Measurements from ENCODE around the gene PTPRM. TPM values are rescaled to one million over a fixed set of nuclear protein-coding genes. Genes with fewer than 3 reads are reported as not detected.

The PTPRM gene
- total and polyA plus RNA-seq, 2 donors = 60.9 to 112 TPM

- no peaks in the 10 kb centered on the region for H3K4me1 ChIP-seq (ENCODE audit: insufficient read depth)
- no peak for DNase-seq (ENCODE audit: extremely low spot score)
- H3K4me3 ChIP-seq (ENCODE audit: low read depth, low read length) = no peak overlapping the region
- no peak overlapping the region for H3K27ac ChIP-seq (ENCODE audit: low read depth)
- peaks cover 2% of the 10 kb centered on the region for H3K36me3 ChIP-seq (ENCODE audit: insufficient read depth)
Measured at GRCh38 chr18:8411492-8411891, 844.4 kb downstream of the PTPRM start.

- Histone ChIP-seq H3K27ac (ENCODE audit: low read depth) (no peak overlapping the region), H3K36me3 (ENCODE audit: insufficient read depth) (peaks cover 2% of the 10 kb centered on the region), H3K4me1 (ENCODE audit: insufficient read depth) (no peaks in the 10 kb centered on the region), H3K4me3 (ENCODE audit: low read depth, low read length) (no peak overlapping the region)
- DNase-seq (ENCODE audit: extremely low spot score) = no peak
- 96% methylated on average over 8 of the region's 8 CpGs for WGBS
Measured at GRCh38 chr18:8412117-8412516, 845.0 kb downstream of the PTPRM start.

- Histone ChIP-seq H3K4me3 (ENCODE audit: low read depth, low read length) (no peak overlapping the region), H3K4me1 (ENCODE audit: insufficient read depth) (no peaks in the 10 kb centered on the region), H3K36me3 (ENCODE audit: insufficient read depth) (no peaks in the 10 kb centered on the region), H3K27ac (ENCODE audit: low read depth) (no peak overlapping the region)
- no peak for DNase-seq (ENCODE audit: extremely low spot score)
- 87% methylated on average over 2 of the region's 2 CpGs for WGBS
Measured at GRCh38 chr18:8413189-8413588, 846.1 kb downstream of the PTPRM start.

DNA sequence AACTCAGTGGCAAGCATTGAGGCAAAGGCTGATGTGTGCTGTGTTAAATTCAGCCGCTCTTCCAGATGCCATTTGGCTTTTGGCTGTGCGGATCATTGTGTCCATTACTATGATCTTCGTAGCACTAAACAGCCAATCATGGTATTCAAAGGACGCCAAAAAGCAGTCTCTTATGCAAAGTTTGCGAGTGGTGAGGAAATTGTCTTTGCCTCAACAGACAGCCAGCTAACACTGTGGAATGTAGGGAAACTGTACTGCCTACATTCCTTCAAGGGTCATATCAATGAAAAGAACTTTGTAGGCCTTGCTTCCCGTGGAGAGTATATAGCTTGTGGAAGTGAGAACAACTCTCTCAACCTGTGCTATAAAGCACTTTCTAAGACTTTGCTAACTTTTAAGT lies 846.6 kb downstream of the PTPRM start:
- no peaks in the 10 kb centered on the region for H3K4me1 ChIP-seq (ENCODE audit: insufficient read depth)
- no peak overlapping the region for H3K27ac ChIP-seq (ENCODE audit: low read depth)
- DNase-seq (ENCODE audit: extremely low spot score) = no peak
- no peak overlapping the region for H3K4me3 ChIP-seq (ENCODE audit: low read depth, low read length)
- H3K36me3 ChIP-seq (ENCODE audit: insufficient read depth) = no peaks in the 10 kb centered on the region
- WGBS = 55% methylated on average over 6 of the region's 6 CpGs

DNA sequence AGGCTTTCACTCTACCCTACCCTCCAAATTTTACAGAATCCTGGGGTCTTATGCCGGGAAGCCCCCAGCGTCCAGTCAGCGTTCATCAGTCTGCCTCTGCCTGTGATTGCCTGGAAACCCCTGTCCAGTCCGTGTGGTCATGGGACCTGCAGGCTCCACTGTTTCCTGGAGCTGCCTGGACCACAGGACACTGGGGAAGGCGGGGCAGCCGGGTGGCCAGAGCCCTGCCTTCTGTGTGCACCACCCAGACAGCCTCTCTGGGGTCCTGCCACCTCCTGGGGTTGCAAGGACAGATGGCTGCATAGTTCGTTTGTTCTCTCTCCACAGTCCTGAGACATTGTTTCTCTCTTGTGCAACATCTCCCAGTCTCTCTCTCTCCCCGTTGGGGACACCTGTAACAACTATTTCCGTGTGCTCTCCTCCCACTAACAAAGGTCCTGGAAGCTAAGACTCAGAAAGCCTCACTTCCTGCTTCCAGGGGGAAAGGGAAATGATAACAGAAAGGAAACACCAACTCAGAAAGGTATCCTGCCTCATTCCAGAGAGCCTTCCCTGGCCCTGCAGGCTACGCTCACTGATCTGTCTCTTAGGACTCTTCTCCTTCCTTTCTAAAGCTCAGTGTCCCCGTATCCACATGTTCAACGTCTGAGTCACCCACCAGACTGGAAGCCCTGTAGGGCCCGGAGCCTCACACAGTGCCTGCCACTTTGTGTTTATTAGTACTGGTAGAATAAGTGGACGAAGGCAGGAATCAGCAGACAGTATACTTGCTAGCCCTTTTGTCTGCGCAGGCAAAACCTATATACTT lies 849.3 kb downstream of the PTPRM start:
- DNase-seq (ENCODE audit: extremely low spot score) = no peak
- no peak overlapping the region for H3K27ac ChIP-seq (ENCODE audit: low read depth)
- H3K36me3 ChIP-seq (ENCODE audit: insufficient read depth) = no peaks in the 10 kb centered on the region
- 53% methylated on average over 15 of the region's 15 CpGs for whole genome bisulfite sequencing
- no peak overlapping the region for H3K4me3 ChIP-seq (ENCODE audit: low read depth, low read length)
- no peaks in the 10 kb centered on the region for H3K4me1 ChIP-seq (ENCODE audit: insufficient read depth)

GRCh38 chr18:8422391-8422790 lies 855.3 kb downstream of the PTPRM start:
- no peaks in the 10 kb centered on the region for H3K4me1 ChIP-seq (ENCODE audit: insufficient read depth)
- DNase-seq (ENCODE audit: extremely low spot score) = no peak
- 95% methylated on average over 3 of the region's 3 CpGs for WGBS

DNA sequence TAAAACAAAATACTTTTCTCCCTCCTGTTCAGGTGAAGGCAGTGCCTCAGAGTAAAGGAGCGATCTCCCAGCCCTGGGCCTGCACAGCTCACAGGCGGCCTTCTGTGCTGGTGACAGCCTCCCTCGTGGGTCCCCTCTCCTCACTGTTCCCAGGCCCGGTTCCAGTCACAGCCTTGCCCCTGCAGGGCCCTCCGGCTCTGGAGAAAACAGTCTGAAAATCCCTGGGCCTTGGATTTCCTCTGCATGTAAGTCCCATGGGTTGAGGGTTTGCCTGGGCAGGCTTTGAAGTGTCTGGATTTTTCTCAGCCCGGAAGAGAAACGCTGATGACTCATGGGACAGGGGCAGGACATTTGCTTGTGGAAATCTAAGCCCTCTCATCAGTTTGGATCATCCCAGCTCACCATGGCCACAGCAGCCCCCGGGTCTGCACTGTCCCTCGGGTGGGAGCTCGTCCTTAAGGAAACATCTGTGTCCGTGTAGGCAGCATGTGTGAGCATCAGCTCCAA lies 856.0 kb downstream of the PTPRM start:
- Histone ChIP-seq H3K27ac (ENCODE audit: low read depth) (no peak overlapping the region), H3K4me3 (ENCODE audit: low read depth, low read length) (no peak overlapping the region), H3K4me1 (ENCODE audit: insufficient read depth) (no peaks in the 10 kb centered on the region), H3K36me3 (ENCODE audit: insufficient read depth) (no peaks in the 10 kb centered on the region)
- 61% methylated on average over 11 of the region's 11 CpGs for WGBS
- no peak for DNase-seq (ENCODE audit: extremely low spot score)

More at GRCh38 chr18:8422391-8422790, 855.3 kb downstream of the PTPRM start:
- Histone ChIP-seq H3K36me3 (ENCODE audit: insufficient read depth) (no peaks in the 10 kb centered on the region), H3K27ac (ENCODE audit: low read depth) (no peak overlapping the region), H3K4me3 (ENCODE audit: low read depth, low read length) (no peak overlapping the region)

- whole genome bisulfite sequencing = 78% methylated on average over 7 of the region's 7 CpGs
- Histone ChIP-seq H3K4me1 (ENCODE audit: insufficient read depth) (no peaks in the 10 kb centered on the region), H3K36me3 (ENCODE audit: insufficient read depth) (no peaks in the 10 kb centered on the region), H3K4me3 (ENCODE audit: low read depth, low read length) (no peak overlapping the region), H3K27ac (ENCODE audit: low read depth) (no peak overlapping the region)
- no peak for DNase-seq (ENCODE audit: extremely low spot score)
Measured at GRCh38 chr18:8424481-8424880, 857.4 kb downstream of the PTPRM start.

DNA sequence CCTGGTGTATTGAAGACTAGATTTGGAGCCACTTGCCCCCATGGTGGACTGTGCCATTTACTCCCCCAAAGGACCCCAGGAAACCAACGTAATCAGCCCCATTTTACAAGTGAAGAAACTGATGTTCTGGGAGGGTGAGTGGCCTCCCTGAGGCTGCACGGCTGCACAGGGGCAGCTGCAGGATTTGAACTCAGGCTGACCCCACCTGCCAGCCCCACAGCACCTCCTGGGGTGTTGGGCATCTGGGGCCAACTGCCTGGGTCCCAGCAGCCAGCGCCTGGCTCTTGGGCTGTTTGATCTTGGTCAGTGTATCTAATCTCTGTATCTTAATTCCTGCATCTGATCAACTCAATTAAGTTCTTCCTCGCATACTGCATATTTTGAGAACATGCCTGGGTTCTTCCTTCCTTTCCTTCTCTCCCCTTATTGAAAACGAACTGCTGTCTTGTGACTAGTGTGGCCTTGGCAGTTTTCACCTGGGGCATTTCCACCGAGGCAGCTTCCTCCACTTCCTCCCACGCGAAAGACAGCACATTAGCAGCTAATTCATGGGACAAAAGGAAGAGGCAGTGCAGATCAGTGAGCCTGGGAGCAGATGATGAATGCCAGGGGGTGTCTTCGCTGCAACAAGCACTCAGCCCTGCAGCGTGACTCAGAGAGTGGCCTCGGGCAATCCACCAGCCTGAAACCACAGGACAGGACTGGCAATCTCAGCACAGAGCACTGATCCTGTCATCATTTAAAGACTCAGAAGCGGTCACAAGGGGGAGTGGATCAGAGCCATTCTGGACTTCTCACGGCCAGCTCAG lies 858.0 kb downstream of the PTPRM start:
- no peaks in the 10 kb centered on the region for H3K4me1 ChIP-seq (ENCODE audit: insufficient read depth)
- WGBS = 71% methylated on average over 13 of the region's 13 CpGs
- H3K27ac ChIP-seq (ENCODE audit: low read depth) = no peak overlapping the region
- DNase-seq (ENCODE audit: extremely low spot score) = no peak
- H3K36me3 ChIP-seq (ENCODE audit: insufficient read depth) = no peaks in the 10 kb centered on the region
- no peak overlapping the region for H3K4me3 ChIP-seq (ENCODE audit: low read depth, low read length)

GRCh38 chr18:8426401-8426800 lies 859.3 kb downstream of the PTPRM start:
- H3K4me1 ChIP-seq (ENCODE audit: insufficient read depth) = no peaks in the 10 kb centered on the region
- no peak overlapping the region for H3K27ac ChIP-seq (ENCODE audit: low read depth)
- no peak for DNase-seq (ENCODE audit: extremely low spot score)
- H3K4me3 ChIP-seq (ENCODE audit: low read depth, low read length) = no peak overlapping the region
- whole genome bisulfite sequencing = 84% methylated on average over 13 of the region's 13 CpGs
- no peaks in the 10 kb centered on the region for H3K36me3 ChIP-seq (ENCODE audit: insufficient read depth)

GRCh38 chr18:8427339-8427738 lies 860.2 kb downstream of the PTPRM start:
- H3K4me3 ChIP-seq (ENCODE audit: low read depth, low read length) = no peak overlapping the region
- no peaks in the 10 kb centered on the region for H3K36me3 ChIP-seq (ENCODE audit: insufficient read depth)
- DNase-seq (ENCODE audit: extremely low spot score) = no peak
- H3K27ac ChIP-seq (ENCODE audit: low read depth) = no peak overlapping the region
- no peaks in the 10 kb centered on the region for H3K4me1 ChIP-seq (ENCODE audit: insufficient read depth)
- WGBS = 100% methylated on average over 1 of the region's 1 CpG

GRCh38 chr18:8428951-8429350 lies 861.8 kb downstream of the PTPRM start:
- H3K4me3 ChIP-seq (ENCODE audit: low read depth, low read length) = no peak overlapping the region
- H3K36me3 ChIP-seq (ENCODE audit: insufficient read depth) = no peaks in the 10 kb centered on the region
- no peak for DNase-seq (ENCODE audit: extremely low spot score)
- 77% methylated on average over 6 of the region's 6 CpGs for WGBS
- H3K27ac ChIP-seq (ENCODE audit: low read depth) = no peak overlapping the region
- H3K4me1 ChIP-seq (ENCODE audit: insufficient read depth) = no peaks in the 10 kb centered on the region

DNA sequence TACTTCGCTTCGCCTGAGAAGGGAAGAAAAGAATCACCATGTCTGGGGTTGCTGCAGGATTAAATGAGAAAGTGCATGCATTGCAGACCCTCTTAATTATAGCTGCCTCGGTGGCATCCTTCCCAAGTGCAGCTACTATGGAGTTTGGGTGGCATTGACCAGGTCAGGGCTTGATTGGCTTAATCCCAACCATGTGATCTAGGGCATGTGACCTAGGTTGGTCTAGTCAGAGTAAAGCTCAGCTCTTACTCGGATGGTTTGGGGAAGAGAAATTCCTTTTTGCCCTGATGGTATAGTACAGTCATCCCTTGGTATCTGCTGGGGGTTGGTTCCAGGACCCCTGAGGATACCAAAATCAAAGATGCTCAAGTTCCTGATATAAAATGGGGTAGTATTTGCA lies 863.9 kb downstream of the PTPRM start:
- WGBS = 77% methylated on average over 4 of the region's 4 CpGs

GRCh38 chr18:8433323-8433722 lies 866.2 kb downstream of the PTPRM start:
- Histone ChIP-seq H3K4me1 (ENCODE audit: insufficient read depth) (no peaks in the 10 kb centered on the region), H3K27ac (ENCODE audit: low read depth) (no peak overlapping the region), H3K36me3 (ENCODE audit: insufficient read depth) (no peaks in the 10 kb centered on the region), H3K4me3 (ENCODE audit: low read depth, low read length) (no peak overlapping the region)
- 94% methylated on average over 15 of the region's 15 CpGs for WGBS
- DNase-seq (ENCODE audit: extremely low spot score) = no peak

More for the DNA sequence above, 863.9 kb downstream of the PTPRM start:
- Histone ChIP-seq H3K4me3 (ENCODE audit: low read depth, low read length) (no peak overlapping the region), H3K36me3 (ENCODE audit: insufficient read depth) (no peaks in the 10 kb centered on the region), H3K4me1 (ENCODE audit: insufficient read depth) (no peaks in the 10 kb centered on the region), H3K27ac (ENCODE audit: low read depth) (no peak overlapping the region)
- DNase-seq (ENCODE audit: extremely low spot score) = no peak

Measured in urinary bladder (tissue), 4 donors.